Activated CD4-positive, alpha-beta T cell treated with anti-CD3 and anti-CD28 coated beads, Interleukin-2, amount 50 U/mL, for 1 hour (primary cell): Measurements from ENCODE around the gene GLI3.

Experiments used
- DNase-seq: peaks from one replicate; pipeline ENCODE4 v3.0.0-alpha.2; 2020

GLI3 gene

GRCh38 chr7:42137431-42137830 lies 99.6 kb downstream of the GLI3 start:
- DNase-seq = no peak

- no peak for DNase-seq
These were observed 101.3 kb downstream of the GLI3 start for GRCh38 chr7:42135728-42136127.

GRCh38 chr7:42134276-42134876 lies 102.6 kb downstream of the GLI3 start:
- no peak for DNase-seq

DNA sequence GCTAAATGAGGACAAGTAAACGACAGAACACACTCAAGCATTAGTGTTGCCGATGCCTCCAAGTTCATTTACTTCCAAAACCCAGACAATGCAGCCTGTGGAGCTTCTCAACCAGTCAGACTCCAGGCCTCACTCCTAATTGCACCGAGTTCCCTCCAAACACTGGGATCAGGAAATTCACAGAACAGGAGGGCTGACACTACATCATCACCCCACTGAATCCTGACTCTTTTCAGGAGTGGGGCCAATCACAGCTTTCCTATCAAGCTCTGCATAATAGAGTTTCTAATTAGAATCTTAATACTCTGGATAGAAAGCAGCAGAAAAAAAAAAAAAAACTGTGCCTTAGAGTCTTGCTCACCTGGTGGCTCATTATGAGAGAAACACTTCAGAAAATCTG lies 103.7 kb downstream of the GLI3 start:
- no peak for DNase-seq

GRCh38 chr7:42128703-42129102 lies 108.3 kb downstream of the GLI3 start:
- no peak for DNase-seq

DNA sequence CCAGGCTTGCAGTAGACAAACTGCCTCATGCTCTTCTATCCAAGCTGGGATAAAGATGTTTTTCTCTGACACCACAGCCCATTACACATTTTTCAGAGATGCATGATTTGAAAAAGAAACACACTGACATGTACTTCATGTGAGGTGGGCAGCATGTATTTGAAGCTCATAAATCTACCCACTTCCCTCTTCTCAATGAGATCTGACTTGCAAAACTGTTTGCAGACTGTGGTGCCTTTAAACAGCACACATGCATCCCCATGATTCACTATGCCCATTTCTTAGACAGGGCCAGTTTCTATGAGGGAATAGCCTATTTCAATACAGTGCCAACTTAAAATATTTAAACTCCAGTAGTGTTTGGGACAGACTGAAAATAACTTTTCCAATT lies 109.8 kb downstream of the GLI3 start:
- no peak for DNase-seq

DNA sequence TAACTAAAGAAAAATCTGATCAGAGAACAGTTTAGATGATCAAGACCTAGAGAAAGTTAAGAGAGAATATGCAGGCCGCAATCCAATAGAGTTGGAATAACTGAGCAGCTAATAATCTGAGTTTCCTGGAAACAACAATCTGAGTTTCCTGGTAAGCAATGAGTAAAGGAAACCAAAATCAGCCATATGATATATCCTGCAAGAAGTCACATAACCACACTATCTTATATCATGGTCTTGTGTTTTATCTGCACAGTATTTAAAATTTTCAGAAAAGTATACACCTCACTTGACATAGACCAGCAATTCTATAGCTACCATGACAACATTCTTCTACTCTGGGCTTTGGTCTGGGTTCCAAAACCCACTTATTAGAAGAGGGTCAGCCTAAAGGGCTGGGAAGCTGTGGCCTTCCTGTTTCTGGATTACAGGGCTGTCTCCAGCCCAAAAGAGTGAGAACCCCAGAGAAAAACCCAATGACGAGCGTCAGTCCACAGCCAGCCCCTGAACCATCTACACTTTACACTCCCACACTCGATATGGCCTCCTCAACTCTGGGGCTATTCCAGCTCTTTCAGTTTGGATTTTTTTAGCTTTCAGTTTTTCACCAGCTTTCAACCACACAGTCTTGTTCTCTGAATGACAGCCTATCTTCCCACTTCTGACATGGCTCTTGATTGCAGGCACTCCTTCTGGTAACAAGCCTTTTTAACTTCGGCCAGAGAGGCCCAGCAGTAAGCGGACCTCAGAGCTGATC lies 110.4 kb downstream of the GLI3 start:
- no peak for DNase-seq

- no peak for DNase-seq
These were observed 111.7 kb downstream of the GLI3 start for GRCh38 chr7:42125321-42125720.

- no peak for DNase-seq
These were observed 113.3 kb downstream of the GLI3 start for GRCh38 chr7:42123716-42124115.

GRCh38 chr7:42120191-42120590 lies 116.8 kb downstream of the GLI3 start:
- no peak for DNase-seq

GRCh38 chr7:42117201-42117600 lies 119.8 kb downstream of the GLI3 start:
- no peak for DNase-seq

GRCh38 chr7:42115795-42116194 lies 121.2 kb downstream of the GLI3 start:
- no peak for DNase-seq

DNA sequence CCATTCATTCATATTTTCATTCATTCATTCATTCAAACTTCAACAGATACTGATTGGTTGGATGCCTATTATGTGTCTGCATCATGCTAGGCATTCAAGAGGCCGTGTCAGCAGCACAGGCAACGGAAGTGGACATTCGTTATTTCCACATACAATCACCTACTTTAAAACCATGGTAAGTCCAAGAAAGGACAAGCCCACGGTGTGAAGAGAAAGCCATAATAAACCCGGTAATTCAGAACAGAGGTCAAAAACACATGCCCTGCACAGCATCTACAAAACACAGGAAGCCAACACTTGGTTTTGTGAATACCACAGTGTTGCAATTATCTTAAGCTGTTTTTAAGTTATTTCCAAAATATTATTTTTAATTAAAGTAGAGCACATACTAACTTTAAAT lies 126.7 kb downstream of the GLI3 start:
- DNase-seq = no peak

GRCh38 chr7:42108803-42109528 lies 128.0 kb downstream of the GLI3 start:
- DNase-seq = no peak

DNA sequence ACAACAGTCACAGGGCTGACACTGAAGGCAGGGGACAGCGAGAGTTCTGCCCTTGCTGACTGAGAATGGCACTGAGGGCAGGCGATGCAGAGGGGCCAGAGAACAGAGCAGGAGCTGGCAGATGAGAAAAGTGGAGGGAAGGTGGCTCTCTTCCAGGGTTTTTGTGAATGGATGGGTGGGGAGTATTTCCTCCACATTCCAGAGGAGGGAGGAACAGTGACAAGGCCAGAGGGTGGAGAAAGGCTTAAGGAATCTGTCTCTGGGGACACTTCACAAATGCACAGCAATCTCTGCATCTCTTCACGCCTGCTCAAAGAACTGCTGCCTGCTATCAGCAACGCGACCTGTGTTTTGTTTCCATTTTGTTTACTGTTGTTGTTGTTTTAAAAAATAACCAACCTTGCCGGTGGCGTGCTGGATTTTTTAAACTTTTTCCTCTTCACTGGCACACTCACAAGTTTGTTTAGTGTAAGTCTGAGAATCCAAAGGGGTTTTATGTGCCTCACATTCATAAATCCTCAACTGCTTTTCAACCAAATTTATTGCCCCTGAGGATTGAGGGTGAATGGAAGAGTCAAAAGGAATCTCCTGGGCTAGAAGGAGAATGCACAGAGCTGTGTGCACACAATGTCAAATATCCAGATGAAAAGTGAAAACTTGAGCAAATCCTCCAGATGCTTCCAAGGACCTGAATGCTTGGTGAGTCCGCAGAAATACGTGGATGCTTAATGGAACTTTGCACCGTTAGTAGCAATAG lies 129.3 kb downstream of the GLI3 start:
- no peak for DNase-seq

DNA sequence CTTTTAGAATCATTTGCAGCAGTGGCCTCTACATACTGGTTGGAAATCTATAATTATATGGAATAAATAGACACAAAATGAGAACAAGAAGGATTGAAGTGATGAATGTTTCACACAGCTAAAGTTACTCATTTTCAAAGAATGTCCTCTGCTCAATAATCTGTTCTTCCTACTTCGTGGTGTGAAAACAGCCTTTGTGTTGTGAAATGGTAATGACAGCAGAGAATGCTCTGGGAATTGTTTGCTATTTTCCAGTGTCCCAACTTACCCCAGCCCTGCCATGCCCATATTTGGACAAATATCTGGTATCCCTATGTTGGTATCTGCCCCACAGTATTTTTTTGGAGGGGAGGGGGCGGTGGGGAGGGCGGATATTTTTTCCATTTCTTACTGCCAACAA lies 130.4 kb downstream of the GLI3 start:
- no peak for DNase-seq

GRCh38 chr7:42105554-42106358 lies 131.3 kb downstream of the GLI3 start:
- no peak for DNase-seq

GRCh38 chr7:42104694-42105093 lies 132.3 kb downstream of the GLI3 start:
- DNase-seq = no peak

- no peak for DNase-seq
These were observed 132.8 kb downstream of the GLI3 start for GRCh38 chr7:42104231-42104630.

DNA sequence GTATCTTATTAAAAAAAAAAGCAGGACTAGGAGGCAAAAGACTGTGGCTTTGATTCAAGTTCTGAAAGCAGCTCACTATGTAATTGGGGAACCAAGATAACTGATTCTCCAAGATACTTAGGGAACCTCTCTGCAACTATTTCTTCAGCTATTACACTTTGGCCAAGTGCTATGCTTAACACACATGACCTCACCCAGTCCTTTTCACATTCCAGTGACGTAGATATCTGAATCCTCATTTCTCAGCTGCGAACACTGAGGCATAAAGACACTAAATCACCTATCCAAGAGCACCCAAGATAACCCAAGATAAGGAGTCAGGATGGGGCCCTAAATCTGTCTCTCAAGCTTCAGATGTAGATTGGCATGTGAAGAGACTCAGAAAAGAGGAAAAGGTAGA lies 133.6 kb downstream of the GLI3 start:
- no peak for DNase-seq

DNA sequence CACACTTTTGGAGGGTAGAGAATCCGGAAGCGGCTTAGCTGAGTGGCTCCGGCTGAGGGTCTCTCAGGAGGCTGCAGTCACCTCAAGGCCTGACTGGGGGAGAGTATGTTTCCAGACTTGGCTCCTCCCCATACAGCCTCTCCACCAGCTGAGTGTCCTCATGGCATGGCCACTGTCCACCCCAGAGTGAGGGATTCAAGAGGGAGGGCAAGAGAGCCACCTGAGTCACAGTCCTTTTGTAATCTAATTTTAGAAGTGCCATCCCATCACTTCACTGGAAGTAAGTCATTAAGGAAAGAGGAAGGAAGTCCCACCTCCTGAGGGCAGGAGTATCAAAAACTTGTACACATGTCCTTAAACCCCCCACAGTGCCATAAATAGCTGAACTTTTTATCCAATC lies 134.0 kb downstream of the GLI3 start:
- DNase-seq = no peak

GRCh38 chr7:42102301-42102700 lies 134.7 kb downstream of the GLI3 start:
- DNase-seq = no peak

- no peak for DNase-seq
These were observed 136.9 kb downstream of the GLI3 start for GRCh38 chr7:42100156-42100508.
